CD4-positive, alpha-beta T cell treated with Interleukin-6 at 100 ng/mL for 8 hours (primary cell): Measurements from ENCODE around the gene INSM1.
"Not testable (repeated sequence)": the region's sequence is repeated elsewhere in the genome, so short reads cannot be mapped to it uniquely, and the experiment has no call there.

Source experiments
- DNase-seq: peaks from one replicate; pipeline ENCODE4 v3.0.0-alpha.2; 2020; ENCODE audit warnings: mixed read lengths, low spot score

Gene INSM1

DNA sequence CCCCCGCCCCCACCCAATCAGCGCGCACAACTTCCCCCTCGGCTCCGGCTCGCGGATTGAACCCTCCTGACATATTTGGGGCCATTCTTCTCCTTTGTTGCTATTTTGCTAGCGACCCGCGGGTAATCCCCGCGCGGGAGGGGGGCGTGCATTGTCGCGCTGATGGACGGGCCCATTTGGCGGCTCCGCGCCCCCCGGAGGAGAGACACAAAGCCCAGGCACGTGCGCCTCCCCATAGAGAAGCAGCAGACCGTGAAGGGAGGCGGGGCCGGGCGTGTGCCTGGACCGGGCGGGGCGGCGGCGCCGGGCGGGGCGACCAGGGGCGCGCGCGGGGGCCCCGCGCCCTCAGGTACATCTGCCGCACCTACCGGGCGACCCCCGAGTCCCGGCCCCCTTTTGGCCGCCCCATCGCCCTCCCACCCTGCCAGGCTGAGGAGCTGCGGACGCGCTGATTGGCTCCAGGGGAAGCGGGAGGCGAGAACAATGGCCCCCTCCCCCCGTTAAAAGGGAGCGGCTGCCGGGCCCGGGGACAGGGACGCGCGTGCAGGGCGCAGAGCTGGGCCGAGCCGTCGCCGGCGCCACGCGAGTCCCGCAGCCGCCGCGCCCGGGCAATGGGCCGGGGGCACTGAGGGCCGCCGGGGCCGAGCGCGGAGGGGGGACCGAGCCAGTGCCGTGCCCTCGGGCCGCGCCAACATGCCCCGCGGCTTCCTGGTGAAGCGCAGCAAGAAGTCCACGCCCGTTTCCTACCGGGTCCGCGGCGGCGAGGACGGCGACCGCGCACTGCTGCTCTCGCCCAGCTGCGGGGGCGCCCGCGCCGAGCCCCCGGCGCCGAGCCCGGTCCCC, at the start of gene INSM1:
Gene INSM1 (plus strand): TSS at position 530 of the 843 bp plus-strand sequence. CDS start 164 bp downstream, at position 694.
- no peak for DNase-seq

DNA sequence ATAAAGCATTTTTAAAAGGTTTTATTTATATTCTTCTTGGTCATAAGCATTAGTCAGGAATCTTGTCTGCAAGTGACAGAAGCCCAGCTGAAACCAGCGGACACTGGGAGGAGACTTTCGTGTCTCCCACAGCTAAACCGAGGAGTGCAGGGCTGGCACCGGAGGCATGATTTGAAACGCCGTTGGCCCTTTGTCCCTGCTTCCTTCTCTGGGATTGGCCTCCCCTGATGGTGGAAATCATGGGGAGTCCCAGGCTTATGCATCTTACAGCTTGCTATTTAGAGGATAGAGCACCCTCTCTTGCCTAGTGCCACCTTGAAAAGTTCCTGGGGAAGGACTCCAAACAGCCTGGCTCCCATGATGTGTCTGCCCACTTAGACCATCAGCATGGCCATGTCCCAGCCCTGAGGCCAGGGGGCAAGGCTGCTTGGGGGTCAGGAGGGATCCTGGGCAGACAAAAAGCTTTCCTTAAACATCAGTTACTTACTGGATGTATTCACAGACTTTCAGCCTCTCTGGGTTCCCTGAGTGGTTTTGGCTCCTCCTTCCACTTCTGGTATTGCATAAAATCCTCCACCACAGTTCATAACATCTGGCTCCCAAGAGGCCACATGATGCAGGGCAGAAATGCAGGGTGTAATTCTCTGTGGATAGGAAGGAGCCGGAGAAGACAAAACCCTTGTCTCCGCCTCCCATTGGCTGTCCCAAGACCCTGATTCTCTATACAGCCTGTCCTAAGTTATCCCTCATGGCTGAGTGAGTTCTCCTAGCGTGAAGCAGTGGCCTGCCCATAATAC, 49.3 kb upstream of the INSM1 start:
- no peak for DNase-seq

DNA sequence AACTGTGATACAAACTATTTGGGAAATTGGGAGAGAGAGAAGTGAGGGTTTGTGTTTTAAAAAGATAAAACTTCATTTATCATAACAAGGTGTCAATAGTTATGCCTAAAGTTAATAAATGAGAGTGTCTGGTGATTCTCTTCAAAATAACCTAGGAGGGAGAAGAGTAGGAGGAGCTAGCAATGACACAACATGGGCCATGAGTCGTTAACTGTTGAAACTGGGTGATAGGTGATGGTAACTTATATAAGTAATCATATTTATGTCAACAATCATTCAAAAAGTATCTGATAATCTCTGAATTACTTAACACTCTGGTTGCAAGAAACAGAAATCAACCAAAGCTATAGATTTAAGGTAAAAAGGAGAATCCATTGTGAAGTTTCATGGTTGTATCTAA, 46.8 kb upstream of the INSM1 start:
- no peak for DNase-seq

DNA sequence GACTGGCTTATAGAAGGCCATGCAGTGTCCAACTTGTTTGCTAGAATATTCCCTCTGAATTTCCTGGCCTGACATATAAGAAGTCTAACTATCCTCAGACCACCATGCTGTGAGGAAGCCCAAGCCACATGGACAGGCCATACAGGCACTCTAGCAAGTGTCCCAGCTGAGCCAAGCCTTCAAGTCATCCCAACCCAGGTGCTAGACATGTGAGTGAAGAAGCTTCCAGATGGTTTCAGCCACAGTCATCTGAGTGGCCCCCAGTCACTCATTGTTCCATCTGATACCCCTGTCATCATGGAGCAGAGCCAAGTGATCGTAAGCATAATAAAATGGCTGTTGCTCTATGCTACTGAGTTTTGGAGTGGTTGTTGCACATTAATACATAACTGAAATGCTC, 46.0 kb upstream of the INSM1 start:
- DNase-seq: no peak

- DNase-seq: no peak
Observed at GRCh38 chr20:20322912-20323311, 45.0 kb upstream of the INSM1 start.

GRCh38 chr20:20327746-20328145, 40.2 kb upstream of the INSM1 start:
- no peak for DNase-seq

DNA sequence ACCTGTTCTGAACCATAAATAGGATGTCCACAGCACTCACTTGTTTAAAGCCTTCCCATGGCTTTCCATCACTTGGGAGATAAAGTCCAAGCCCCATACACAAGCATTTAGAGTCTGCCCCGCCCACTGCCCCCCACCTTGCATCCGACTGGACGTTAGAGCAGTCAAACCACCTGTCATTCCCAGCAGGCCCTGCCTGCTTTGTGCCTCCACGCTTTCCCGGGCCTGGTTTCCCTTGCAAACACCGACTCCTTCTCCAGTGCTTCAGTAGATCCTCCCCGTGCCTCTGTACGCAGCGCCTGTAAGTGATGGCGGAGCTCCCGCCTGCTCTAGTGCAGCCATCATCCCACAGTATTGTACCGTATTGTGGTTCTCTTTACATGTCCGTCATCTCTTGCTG, 38.3 kb upstream of the INSM1 start:
- DNase-seq: no peak

- no peak for DNase-seq
Observed at GRCh38 chr20:20331156-20331555, 36.7 kb upstream of the INSM1 start.

GRCh38 chr20:20331817-20332216, 36.1 kb upstream of the INSM1 start:
- no peak for DNase-seq

DNA sequence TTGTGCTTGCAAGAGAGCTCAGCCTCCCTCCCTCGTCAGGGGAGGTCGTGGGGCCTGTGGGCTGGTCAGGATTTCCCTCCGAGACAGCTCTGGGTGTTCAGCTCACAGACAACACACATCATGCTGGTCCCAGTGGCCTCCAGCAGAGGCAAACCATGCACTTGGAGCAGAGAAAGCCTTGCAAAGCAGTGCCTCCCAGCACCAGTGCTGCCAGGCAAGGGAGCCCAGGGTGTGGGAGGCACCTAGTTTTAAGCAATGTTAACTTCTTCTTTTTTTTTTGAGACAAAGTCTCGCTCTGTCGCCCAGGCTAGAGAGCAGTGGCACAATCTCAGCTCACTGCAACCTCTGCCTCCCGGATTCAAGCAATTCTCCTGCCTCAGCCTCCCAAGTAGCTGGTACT, 34.0 kb upstream of the INSM1 start:
- no peak for DNase-seq

DNA sequence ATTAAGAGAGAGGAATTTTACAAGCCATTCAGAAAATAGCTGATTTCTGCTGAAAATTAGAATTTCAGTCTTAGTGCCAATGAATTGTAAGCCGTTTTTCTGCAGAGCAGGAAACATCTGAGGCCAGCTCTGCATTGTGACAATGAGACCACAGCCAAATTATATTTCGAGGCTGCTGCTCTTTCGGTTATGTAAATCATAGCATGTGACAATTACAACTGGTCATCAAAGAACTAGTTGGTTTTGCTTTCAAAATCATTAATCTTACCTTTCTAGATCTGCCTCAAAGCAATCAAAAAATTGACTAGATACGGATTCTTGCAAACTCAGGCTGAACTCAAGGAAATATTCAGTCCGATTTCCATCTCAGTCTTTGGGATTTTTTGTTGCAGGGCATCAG, 33.4 kb upstream of the INSM1 start:
- DNase-seq: no peak

DNA sequence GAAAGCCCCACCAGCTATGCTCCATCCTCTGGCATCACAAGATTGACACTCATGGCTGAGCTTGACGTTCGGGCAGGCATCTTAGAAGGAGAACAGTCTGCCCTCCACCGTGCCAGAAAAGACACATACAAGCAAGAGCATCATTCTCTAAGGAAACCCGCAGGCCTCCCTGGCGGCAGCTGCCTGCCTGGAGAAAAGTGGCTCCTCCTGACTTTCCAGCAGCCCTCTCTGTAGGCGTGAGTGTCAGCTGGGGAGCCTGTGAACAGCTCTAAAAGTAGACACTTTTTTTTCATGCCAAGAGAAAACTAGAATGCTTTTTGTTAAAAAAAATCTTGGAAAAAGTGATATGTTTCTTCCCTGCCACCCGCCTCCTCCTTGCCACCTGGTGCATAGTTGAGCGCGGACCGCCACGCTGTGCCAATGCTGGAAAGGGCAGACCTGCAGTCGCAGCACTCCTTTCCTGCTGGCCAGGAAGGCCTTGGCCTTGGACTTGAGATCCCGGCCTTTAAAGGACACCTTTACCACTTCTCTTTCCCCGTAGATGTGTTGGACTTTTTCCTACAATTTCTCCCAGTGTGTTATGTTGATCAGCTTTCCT, 29.7 kb upstream of the INSM1 start:
- no peak for DNase-seq

DNA sequence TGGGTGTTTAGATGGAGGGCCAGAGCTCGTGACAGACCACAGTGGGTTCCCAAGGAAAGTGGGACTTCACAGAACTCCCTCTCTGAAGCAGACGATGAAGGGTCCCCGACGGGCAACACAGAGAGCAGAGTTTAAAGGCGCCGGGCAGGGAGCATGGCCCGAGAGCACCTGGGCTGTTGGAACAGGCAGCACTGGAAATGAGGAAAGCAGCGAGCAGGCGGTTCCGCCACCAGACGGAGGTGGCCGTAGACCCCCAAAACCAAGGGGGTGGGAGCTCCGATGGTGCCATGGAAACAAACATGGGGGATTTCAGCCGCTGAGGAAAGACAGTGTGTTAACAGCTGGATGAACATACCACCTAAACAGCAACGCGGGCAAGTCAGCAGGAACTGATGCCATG, 27.5 kb upstream of the INSM1 start:
- no peak for DNase-seq

DNA sequence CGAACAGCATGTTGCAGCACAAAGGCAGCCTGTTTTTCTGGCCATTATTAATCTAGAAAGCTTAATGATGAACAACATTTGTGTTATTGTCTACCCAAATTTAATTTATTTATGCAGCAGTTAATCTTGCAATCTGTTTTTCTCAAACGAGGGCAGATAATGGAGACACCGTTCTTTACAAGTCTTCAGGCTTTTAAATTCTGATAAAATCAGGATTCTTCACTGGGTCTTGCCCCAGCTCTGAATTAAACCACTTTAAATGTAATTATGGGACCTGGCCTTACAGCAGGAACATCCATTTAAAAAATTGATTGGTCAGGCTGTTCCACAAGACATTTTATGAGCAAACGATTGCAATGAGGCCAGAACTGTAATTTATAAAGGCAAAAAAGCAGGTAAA, 26.5 kb upstream of the INSM1 start:
- DNase-seq: no peak

- no peak for DNase-seq
Observed at GRCh38 chr20:20342066-20342465, 25.8 kb upstream of the INSM1 start.

- DNase-seq: no peak
Observed at GRCh38 chr20:20343932-20344331, 24.0 kb upstream of the INSM1 start.

- DNase-seq: no peak
Observed at GRCh38 chr20:20344476-20344875, 23.4 kb upstream of the INSM1 start.

GRCh38 chr20:20353576-20353975, 14.3 kb upstream of the INSM1 start:
- no peak for DNase-seq

- DNase-seq: not testable (repeated sequence)
Observed at GRCh38 chr20:20355503-20355902, 12.4 kb upstream of the INSM1 start.

DNA sequence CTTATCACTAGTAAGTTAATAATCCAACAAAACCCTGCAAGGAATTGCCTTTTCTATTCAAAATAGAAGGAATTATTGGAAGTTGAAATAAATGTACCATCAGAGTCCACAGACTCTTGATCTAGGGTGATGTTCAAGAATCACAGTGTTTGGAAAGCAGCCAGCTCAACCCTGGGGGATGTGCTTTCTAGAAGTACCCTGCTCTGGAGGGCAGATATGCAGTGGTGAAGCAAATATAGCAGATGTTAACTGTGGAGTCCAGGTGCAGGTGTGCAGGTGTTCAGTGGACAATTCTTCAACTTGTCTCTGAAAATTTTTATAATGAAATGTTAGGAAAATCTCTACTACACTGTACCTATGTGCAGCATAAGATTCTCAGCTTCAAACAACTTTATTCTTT, 9.1 kb upstream of the INSM1 start:
- no peak for DNase-seq

DNA sequence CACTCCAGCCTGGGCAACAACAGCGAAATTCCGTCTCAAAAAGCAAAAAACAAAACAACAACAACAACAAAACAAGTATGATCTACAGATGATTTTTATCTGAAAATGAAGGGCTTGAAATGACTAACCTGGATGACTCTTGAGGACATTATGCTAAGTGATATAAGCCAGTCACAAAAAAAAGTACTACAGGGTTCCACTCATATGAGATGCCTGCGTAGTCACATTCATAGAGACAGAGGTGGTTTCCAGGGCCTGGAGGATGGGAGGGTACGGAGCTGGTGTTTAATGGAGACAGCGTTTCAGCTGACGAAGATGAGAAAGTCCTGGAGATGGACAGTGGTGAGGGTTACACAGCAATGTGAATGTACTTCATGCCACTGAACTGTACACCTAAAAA, 8.3 kb upstream of the INSM1 start:
- no peak for DNase-seq

DNA sequence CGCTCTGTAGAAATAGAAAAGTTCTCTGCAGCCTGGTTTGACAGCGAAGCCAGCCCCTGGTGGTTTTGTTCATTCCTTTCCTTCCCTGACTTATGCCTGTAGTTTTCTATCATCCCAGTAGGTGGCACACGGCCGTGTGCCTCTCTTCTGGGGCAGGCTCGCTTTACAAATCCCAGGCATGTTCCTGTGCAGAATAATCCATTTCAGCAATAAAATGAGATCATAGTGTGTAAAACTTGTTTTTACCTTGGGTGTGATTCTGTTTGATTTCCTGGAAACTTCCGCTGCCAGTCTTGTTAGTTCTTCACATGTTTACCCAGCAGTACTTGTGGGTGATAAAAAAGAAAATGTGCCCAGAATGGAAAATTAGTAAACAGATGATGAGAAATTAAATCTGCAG, 7.4 kb upstream of the INSM1 start:
- DNase-seq: peak; percentile 15
